Measurements from ENCODE around the gene STPG3. TPM values are rescaled to one million over a fixed set of nuclear protein-coding genes. Genes with fewer than 3 reads are reported as not detected.

Gene STPG3
- total and polyA plus RNA-seq, 2 of the 13 experiments (the other 11 are each of a cell fraction or from before 2014, with no cell fraction given): not detected

DNA sequence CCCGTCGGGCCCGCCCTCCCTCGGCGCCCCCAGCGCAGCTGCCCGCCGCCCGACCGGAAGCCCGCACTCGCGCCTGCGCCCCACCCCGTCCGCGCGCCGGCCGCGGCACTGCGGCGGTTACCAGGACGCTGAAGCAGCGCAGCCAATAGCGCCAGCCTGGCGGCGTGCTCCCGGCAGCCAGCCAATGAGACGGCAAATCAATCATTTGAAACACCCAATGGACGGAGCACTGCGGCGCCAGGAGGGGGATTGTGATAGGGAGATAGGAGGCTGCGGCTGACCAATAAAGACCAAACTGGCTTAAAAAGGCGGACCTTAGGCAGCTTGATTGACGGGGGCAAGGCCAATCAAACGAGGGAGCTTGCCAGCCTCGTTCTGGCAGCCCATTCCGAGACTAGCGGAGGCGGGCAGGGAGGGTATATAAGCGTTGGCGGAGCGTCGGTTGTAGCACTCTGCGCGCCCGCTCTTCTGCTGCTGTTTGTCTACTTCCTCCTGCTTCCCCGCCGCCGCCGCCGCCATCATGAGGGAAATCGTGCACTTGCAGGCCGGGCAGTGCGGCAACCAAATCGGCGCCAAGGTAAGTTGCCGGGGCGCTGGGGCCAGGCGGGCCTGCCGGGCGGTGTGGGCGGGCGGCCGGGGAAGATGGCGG, 10.1 kb upstream of the STPG3 start, which contains the start of gene TUBB4B (continued):
- TF ChIP-seq MEF2D (CRISPR knock-in tag; IDR thresholded peaks at IDR 0.05): no peak
- TF ChIP-seq, protein P1, sequence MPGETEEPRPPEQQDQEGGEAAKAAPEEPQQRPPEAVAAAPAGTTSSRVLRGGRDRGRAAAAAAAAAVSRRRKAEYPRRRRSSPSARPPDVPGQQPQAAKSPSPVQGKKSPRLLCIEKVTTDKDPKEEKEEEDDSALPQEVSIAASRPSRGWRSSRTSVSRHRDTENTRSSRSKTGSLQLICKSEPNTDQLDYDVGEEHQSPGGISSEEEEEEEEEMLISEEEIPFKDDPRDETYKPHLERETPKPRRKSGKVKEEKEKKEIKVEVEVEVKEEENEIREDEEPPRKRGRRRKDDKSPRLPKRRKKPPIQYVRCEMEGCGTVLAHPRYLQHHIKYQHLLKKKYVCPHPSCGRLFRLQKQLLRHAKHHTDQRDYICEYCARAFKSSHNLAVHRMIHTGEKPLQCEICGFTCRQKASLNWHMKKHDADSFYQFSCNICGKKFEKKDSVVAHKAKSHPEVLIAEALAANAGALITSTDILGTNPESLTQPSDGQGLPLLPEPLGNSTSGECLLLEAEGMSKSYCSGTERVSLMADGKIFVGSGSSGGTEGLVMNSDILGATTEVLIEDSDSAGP (CRISPR knock-in tag; IDR thresholded peaks at IDR 0.05; ENCODE audit: borderline replicate concordance): no peak; the same call in 1 of the 2 replicates
- TF ChIP-seq ZBTB38 (CRISPR knock-in tag; IDR thresholded peaks at IDR 0.05): no peak; the same call in 1 of the 2 replicates
- TF ChIP-seq, protein P2, sequence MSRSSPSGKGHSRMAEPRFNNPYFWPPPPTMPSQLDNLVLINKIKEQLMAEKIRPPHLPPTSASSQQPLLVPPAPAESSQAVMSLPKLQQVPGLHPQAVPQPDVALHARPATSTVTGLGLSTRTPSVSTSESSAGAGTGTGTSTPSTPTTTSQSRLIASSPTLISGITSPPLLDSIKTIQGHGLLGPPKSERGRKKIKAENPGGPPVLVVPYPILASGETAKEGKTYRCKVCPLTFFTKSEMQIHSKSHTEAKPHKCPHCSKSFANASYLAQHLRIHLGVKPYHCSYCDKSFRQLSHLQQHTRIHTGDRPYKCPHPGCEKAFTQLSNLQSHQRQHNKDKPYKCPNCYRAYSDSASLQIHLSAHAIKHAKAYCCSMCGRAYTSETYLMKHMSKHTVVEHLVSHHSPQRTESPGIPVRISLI (CRISPR knock-in tag; IDR thresholded peaks at IDR 0.05; ENCODE audit: borderline replicate concordance): no peak; the same call in 1 of the 2 replicates
- TF ChIP-seq CHCHD3 (CRISPR knock-in tag; IDR thresholded peaks at IDR 0.05): no peak
- no peak for TF ChIP-seq NR1H2 (CRISPR knock-in tag; IDR thresholded peaks at IDR 0.05; ENCODE audit: borderline replicate concordance, low read depth)
- no peak for TF ChIP-seq ZEB1 (IDR thresholded peaks at IDR 0.05; ENCODE audit: insufficient replicate concordance, low read depth)
- TF ChIP-seq, protein P3, sequence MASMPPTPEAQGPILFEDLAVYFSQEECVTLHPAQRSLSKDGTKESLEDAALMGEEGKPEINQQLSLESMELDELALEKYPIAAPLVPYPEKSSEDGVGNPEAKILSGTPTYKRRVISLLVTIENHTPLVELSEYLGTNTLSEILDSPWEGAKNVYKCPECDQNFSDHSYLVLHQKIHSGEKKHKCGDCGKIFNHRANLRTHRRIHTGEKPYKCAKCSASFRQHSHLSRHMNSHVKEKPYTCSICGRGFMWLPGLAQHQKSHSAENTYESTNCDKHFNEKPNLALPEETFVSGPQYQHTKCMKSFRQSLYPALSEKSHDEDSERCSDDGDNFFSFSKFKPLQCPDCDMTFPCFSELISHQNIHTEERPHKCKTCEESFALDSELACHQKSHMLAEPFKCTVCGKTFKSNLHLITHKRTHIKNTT (CRISPR knock-in tag; IDR thresholded peaks at IDR 0.05): no peak
- TF ChIP-seq PAWR (CRISPR knock-in tag; IDR thresholded peaks at IDR 0.05; ENCODE audit: borderline replicate concordance): no peak
- TF ChIP-seq ZFP36 (IDR thresholded peaks at IDR 0.05; ENCODE audit: borderline replicate concordance, low read depth, low read length, partially characterized antibody): no peak
- TF ChIP-seq MIER2 (CRISPR knock-in tag; IDR thresholded peaks at IDR 0.05): peak; percentile 52; the same call in 1 of the 2 replicates
- TF ChIP-seq ZNF788 (CRISPR knock-in tag; IDR thresholded peaks at IDR 0.05; ENCODE audit: borderline replicate concordance): no peak; the same call in 1 of the 2 replicates
- peak; percentile 77; the same call in 1 of the 2 replicates for TF ChIP-seq THAP11 (CRISPR knock-in tag; IDR thresholded peaks at IDR 0.05)
- TF ChIP-seq ZNF318 (CRISPR knock-in tag; IDR thresholded peaks at IDR 0.05): no peak
- no peak for TF ChIP-seq ZSCAN29 (CRISPR knock-in tag; conservative IDR thresholded peaks at IDR 0.05)
- TF ChIP-seq ZNF607 (CRISPR knock-in tag; IDR thresholded peaks at IDR 0.05; ENCODE audit: borderline replicate concordance): peak; percentile 93
- no peak for TF ChIP-seq ZNF549 (CRISPR knock-in tag; IDR thresholded peaks at IDR 0.05)

Measured in HepG2 (cell line).